NB4 (cell line): Measurements from ENCODE around the gene SPATA31E1.
"Not testable (repeated sequence)": the region's sequence is repeated elsewhere in the genome, so short reads cannot be mapped to it uniquely, and the experiment has no call there.

Experiments
- MYC ChIP-seq: IDR thresholded peaks from 2 replicates; pipeline ENCODE4 v1.6.1; 2011; ENCODE audit warnings: low read depth, low read length
- POLR2A ChIP-seq: IDR thresholded peaks from 2 replicates; pipeline ENCODE4 v1.6.1; 2011; ENCODE audit warnings: mild to moderate bottlenecking; ENCODE audit not compliant: insufficient read length; ENCODE audit errors: extremely low read depth
- TF ChIP-seq, protein P1 (sequence below): IDR thresholded peaks from one replicate; pipeline ENCODE4 v1.5.1; 2012; ENCODE audit warnings: low read depth, low read length
- TF ChIP-seq, protein P2 (sequence below): IDR thresholded peaks from 2 replicates; pipeline ENCODE4 v1.6.1; 2011; ENCODE audit warnings: low read depth, low read length

DNA sequence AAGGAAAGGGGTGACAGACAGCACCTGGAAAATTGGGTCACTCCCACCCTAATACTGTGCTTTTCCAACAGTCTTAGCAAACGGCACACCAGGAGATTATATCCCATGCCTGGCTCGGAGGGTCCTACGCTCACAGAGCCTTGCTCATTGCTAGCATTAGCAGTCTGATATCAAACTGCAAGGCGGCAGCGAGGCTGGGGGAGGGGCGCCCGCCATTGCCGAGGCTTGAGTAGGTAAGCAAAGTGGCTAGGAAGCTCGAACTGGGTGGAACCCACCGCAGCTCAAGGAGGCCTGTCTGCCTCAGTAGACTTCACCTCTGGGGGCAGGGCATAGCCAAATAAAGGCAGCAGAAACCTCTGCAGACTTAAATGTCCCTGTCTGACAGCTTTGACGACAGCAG is 19.7 kb downstream of the SPATA31E1 start:
- TF ChIP-seq POLR2A, MYC: not testable (repeated sequence)
- TF ChIP-seq, protein P1, sequence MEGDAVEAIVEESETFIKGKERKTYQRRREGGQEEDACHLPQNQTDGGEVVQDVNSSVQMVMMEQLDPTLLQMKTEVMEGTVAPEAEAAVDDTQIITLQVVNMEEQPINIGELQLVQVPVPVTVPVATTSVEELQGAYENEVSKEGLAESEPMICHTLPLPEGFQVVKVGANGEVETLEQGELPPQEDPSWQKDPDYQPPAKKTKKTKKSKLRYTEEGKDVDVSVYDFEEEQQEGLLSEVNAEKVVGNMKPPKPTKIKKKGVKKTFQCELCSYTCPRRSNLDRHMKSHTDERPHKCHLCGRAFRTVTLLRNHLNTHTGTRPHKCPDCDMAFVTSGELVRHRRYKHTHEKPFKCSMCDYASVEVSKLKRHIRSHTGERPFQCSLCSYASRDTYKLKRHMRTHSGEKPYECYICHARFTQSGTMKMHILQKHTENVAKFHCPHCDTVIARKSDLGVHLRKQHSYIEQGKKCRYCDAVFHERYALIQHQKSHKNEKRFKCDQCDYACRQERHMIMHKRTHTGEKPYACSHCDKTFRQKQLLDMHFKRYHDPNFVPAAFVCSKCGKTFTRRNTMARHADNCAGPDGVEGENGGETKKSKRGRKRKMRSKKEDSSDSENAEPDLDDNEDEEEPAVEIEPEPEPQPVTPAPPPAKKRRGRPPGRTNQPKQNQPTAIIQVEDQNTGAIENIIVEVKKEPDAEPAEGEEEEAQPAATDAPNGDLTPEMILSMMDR = not testable (repeated sequence)
- TF ChIP-seq, protein P2, sequence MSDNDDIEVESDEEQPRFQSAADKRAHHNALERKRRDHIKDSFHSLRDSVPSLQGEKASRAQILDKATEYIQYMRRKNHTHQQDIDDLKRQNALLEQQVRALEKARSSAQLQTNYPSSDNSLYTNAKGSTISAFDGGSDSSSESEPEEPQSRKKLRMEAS = not testable (repeated sequence)
